SU-DHL-6 (cell line): ENCODE data around the gene CYP2C19.

ENCODE experiments used
- H2AFZ ChIP-seq: fragments of 200-600 bp; sonication (generic); 2 replicates; pipeline ENCODE4 v1.6.1; 2014; ENCODE audit warnings: low read depth, mild to moderate bottlenecking, moderate library complexity, mixed read lengths, antibody characterized with exemption, low read length; ENCODE audit not compliant: severe bottlenecking
- H3F3A ChIP-seq: fragments of 200-600 bp; shearing (Covaris generic); 2 replicates; pipeline ENCODE4 v1.6.0; 2016; ENCODE audit warnings: antibody characterized with exemption, mild to moderate bottlenecking; ENCODE audit not compliant: insufficient read depth
- H3K27ac ChIP-seq: fragments of 200-600 bp; sonication (generic); 2 replicates; pipeline ENCODE4 v1.5.1; 2016; ENCODE audit warnings: low read depth, mild to moderate bottlenecking, low read length, moderate library complexity, mixed read lengths
- H3K27me3 ChIP-seq: fragments of 200-600 bp; sonication (generic), shearing (Covaris generic); 2 replicates; pipeline ENCODE4 v1.6.0; 2014; ENCODE audit warnings: mild to moderate bottlenecking, low read length
- H3K36me3 ChIP-seq: fragments of 200-600 bp; sonication (generic); 2 replicates; pipeline ENCODE4 v1.6.1; 2014; ENCODE audit warnings: mild to moderate bottlenecking, low read length, mixed read lengths
- H3K4me2 ChIP-seq: fragments of 300-600, 200-600 bp; shearing (Covaris generic), sonication (generic); 2 replicates; pipeline ENCODE4 v1.6.0; 2014; ENCODE audit warnings: low read length, low read depth, mild to moderate bottlenecking; ENCODE audit not compliant: poor library complexity, severe bottlenecking
- H3K4me3 ChIP-seq: fragments of 200-600 bp; sonication (generic); 2 replicates; pipeline ENCODE4 v1.5.1; 2014; ENCODE audit warnings: antibody characterized with exemption, low read length, mild to moderate bottlenecking, mixed read lengths; ENCODE audit not compliant: insufficient read depth, poor library complexity, severe bottlenecking
- H3K79me2 ChIP-seq: fragments of 200-600 bp; sonication (generic); 2 replicates; pipeline ENCODE4 v1.6.1; 2014; ENCODE audit warnings: mild to moderate bottlenecking, low read length, moderate library complexity; ENCODE audit not compliant: insufficient read depth
- H3K9ac ChIP-seq: fragments of 200-600 bp; sonication (generic); 2 replicates; pipeline ENCODE4 v1.7.0; 2014; ENCODE audit warnings: mild to moderate bottlenecking, low read length
- H3K9me2 ChIP-seq: fragments of 200-600 bp; sonication (generic); replicated peaks from 2 replicates; pipeline ENCODE4 v1.6.1; 2014; ENCODE audit warnings: low read length; ENCODE audit not compliant: insufficient read depth
- H3K9me3 ChIP-seq: fragments of 200-600 bp; sonication (generic); 2 replicates; pipeline ENCODE4 v1.6.1; 2014; ENCODE audit warnings: low read length, mixed read lengths; ENCODE audit not compliant: insufficient read depth
- H4K20me1 ChIP-seq: fragments of 200-600 bp; sonication (generic); 2 replicates; pipeline ENCODE4 v1.6.1; 2014; ENCODE audit warnings: low read depth, mild to moderate bottlenecking, antibody characterized with exemption, low read length, moderate library complexity, mixed read lengths
- CTCF ChIP-seq: fragments of 200-600 bp; sonication (generic); IDR thresholded peaks from one replicate; pipeline ENCODE4 v1.5.1; 2017; ENCODE audit warnings: antibody characterized with exemption, mild to moderate bottlenecking, low read length, moderate library complexity; ENCODE audit not compliant: insufficient read depth, poor library complexity, severe bottlenecking
- EZH2phosphoT487 ChIP-seq: fragments of 200-600 bp; sonication (generic), shearing (Covaris generic); conservative IDR thresholded peaks from 2 replicates; pipeline ENCODE4 v1.6.1; 2018; ENCODE audit warnings: mild to moderate bottlenecking, antibody characterized with exemption, low read length, moderate library complexity, mixed read lengths

The CYP2C19 gene

DNA sequence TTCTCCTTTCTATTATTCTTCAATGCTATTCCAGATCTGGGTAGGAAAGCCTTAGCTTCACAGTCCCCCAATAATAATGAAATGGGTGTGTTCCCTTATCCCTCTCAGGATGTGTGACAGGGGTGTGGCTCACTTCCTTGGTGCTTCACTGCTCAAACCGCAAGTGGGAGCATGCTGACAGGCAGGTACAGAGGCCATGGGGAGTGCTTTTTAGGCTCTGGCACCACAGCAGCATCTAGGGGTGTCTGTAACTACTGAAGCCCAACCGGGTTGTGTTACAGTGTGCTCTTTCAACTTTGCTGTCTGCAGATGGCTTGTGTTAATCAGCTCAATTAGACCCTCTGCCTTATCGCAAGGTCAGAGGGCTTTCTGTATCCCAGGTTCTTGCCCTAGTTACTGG is 96.6 kb downstream of the CYP2C19 start:
- H3K4me2 ChIP-seq = no peak overlapping the region
- H3K9me3 ChIP-seq = no peaks in the 10 kb centered on the region
- H3K9me2 ChIP-seq = no peaks in the 10 kb centered on the region
- H3K27ac ChIP-seq = no peak overlapping the region
- H2AFZ ChIP-seq = no peak overlapping the region
- no peaks in the 10 kb centered on the region for H3K79me2 ChIP-seq
- no peaks in the 10 kb centered on the region for H3K36me3 ChIP-seq
- no peak overlapping the region for H3K4me3 ChIP-seq
- no peak overlapping the region for H3K9ac ChIP-seq
- no peaks in the 10 kb centered on the region for H3K27me3 ChIP-seq
- no peaks in the 10 kb centered on the region for H3F3A ChIP-seq
- no peak for TF ChIP-seq EZH2phosphoT487
- TF ChIP-seq CTCF = no peak
- no peaks in the 10 kb centered on the region for H4K20me1 ChIP-seq

DNA sequence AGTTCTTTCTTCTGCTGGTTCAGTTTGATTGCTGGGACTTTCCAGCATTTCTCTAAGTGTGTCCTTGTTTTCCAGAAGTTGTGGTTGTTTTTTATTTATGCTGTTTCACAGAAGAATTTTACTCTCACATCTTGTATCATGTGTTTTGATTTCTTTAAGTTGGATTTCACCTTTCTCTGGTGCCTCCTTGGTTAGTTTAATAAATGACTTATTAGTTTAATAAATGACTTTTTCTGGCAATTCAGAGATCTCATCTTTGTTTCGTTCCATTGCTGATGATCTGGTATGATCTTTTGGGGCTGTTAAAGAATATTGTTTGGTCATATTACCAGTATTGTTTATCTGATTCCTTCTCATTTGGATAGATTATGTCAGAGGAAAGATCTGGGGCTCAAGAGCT is 116.2 kb downstream of the CYP2C19 start:
- Histone ChIP-seq H3F3A (no peaks in the 10 kb centered on the region), H3K4me2 (no peak overlapping the region), H3K9me2 (no peaks in the 10 kb centered on the region), H3K79me2 (no peaks in the 10 kb centered on the region), H3K9ac (no peak overlapping the region), H2AFZ (no peak overlapping the region), H4K20me1 (no peaks in the 10 kb centered on the region), H3K9me3 (no peaks in the 10 kb centered on the region), H3K27ac (no peak overlapping the region), H3K36me3 (no peaks in the 10 kb centered on the region), H3K27me3 (no peaks in the 10 kb centered on the region), H3K4me3 (no peak overlapping the region)
- TF ChIP-seq CTCF (no peak), EZH2phosphoT487 (no peak)

GRCh38 chr10:94879214-94879613 is 116.7 kb downstream of the CYP2C19 start:
- H3F3A ChIP-seq = no peaks in the 10 kb centered on the region

More at GRCh38 chr10:94879214-94879613, 116.7 kb downstream of the CYP2C19 start:
- no peak overlapping the region for H3K27ac ChIP-seq
- no peak overlapping the region for H3K4me2 ChIP-seq
- no peaks in the 10 kb centered on the region for H4K20me1 ChIP-seq
- H3K4me3 ChIP-seq = no peak overlapping the region
- TF ChIP-seq EZH2phosphoT487 (no peak), CTCF (no peak)
- H3K9ac ChIP-seq = no peak overlapping the region
- no peaks in the 10 kb centered on the region for H3K9me2 ChIP-seq
- H3K36me3 ChIP-seq = no peaks in the 10 kb centered on the region
- H3K27me3 ChIP-seq = no peaks in the 10 kb centered on the region
- no peaks in the 10 kb centered on the region for H3K79me2 ChIP-seq
- no peak overlapping the region for H2AFZ ChIP-seq
- no peaks in the 10 kb centered on the region for H3K9me3 ChIP-seq
